HG03521 (cell line): ENCODE measurements around the gene SUGCT.
"Not testable (repeated sequence)": the region's sequence is repeated elsewhere in the genome, so short reads cannot be mapped to it uniquely, and the experiment has no call there.

ENCODE experiments used
- ATAC-seq: cut with Tn5 transposase; IDR thresholded peaks from one replicate; pipeline ENCODE4 v1.9.1; 2021; ENCODE audit warnings: mild to moderate bottlenecking, moderate library complexity; ENCODE audit not compliant: unreplicated experiment

The SUGCT gene

GRCh38 chr7:40134428-40135316 lies at the start of gene SUGCT, which contains the start of gene MPLKIP:
Gene SUGCT (plus strand): TSS chr7:40135005.
Gene MPLKIP (minus strand): TSS chr7:40134622. CDS start chr7:40134567, 55 bp downstream.
- peak; percentile 85 for ATAC-seq

- ATAC-seq: no peak
These were observed 42.6 kb upstream of the SUGCT start for GRCh38 chr7:40092182-40092581.

GRCh38 chr7:40093631-40094350 lies 41.0 kb upstream of the SUGCT start:
- ATAC-seq: no peak

GRCh38 chr7:40095230-40095629 lies 39.6 kb upstream of the SUGCT start:
- no peak for ATAC-seq

- ATAC-seq: no peak
These were observed 39.0 kb upstream of the SUGCT start for GRCh38 chr7:40095695-40096327.

GRCh38 chr7:40097728-40098127 lies 37.1 kb upstream of the SUGCT start:
- ATAC-seq: no peak

- ATAC-seq: no peak
These were observed 36.0 kb upstream of the SUGCT start for GRCh38 chr7:40098810-40099209.

- no peak for ATAC-seq
These were observed 35.0 kb upstream of the SUGCT start for GRCh38 chr7:40099837-40100236.

- ATAC-seq: no peak
These were observed 33.6 kb upstream of the SUGCT start for GRCh38 chr7:40101201-40101600.

- no peak for ATAC-seq
These were observed 31.9 kb upstream of the SUGCT start for GRCh38 chr7:40102897-40103296.

- no peak for ATAC-seq
These were observed 28.8 kb upstream of the SUGCT start for GRCh38 chr7:40105879-40106473.

GRCh38 chr7:40115936-40116335 lies 18.9 kb upstream of the SUGCT start:
- no peak for ATAC-seq

- not testable (repeated sequence) for ATAC-seq
These were observed 17.6 kb upstream of the SUGCT start for GRCh38 chr7:40117199-40117598.

- not testable (repeated sequence) for ATAC-seq
These were observed 16.6 kb upstream of the SUGCT start for GRCh38 chr7:40118201-40118600.

GRCh38 chr7:40120020-40120419 lies 14.8 kb upstream of the SUGCT start:
- no peak for ATAC-seq

GRCh38 chr7:40122100-40122939 lies 12.5 kb upstream of the SUGCT start:
- not testable (repeated sequence) for ATAC-seq

GRCh38 chr7:40122940-40123254 lies 11.9 kb upstream of the SUGCT start:
- no peak for ATAC-seq

GRCh38 chr7:40133561-40134427 lies 1.0 kb upstream of the SUGCT start:
- no peak for ATAC-seq

- ATAC-seq: peak; percentile 2
These were observed 459 bp downstream of the SUGCT start for GRCh38 chr7:40135317-40135610.

- ATAC-seq: no peak
These were observed 2.8 kb downstream of the SUGCT start for GRCh38 chr7:40137563-40137962.
